Mesenteric fat pad (tissue), 1 donor: Measurements from ENCODE around the gene CFTR. TPM values are rescaled to one million over a fixed set of nuclear protein-coding genes. Genes with fewer than 3 reads are reported as not detected.
"Not testable (repeated sequence)": the region's sequence is repeated elsewhere in the genome, so short reads cannot be mapped to it uniquely, and the experiment has no call there.

Source experiments
- DNase-seq: peaks from one replicate; pipeline ENCODE4 v3.0.0-alpha.2; 2020; ENCODE audit warnings: low spot score
- total RNA-seq: library from RNA; stranded (reverse); fragmentation: NEBNext Ultra II Directional; extraction: Animal tissue kit (Norgen Biotek cat#: 25700); gene quantifications from one replicate; pipeline ENCODE4 v1.2.1, GENCODE V29; 2021
- donor health status: DM: yes; HTN: yes; CAD: no.

CFTR gene
- total RNA-seq, 1 donor from 2014 or later = 0.22 TPM

- no peak for DNase-seq
These were observed 13.6 kb downstream of the CFTR start for GRCh38 chr7:117493460-117493859.

- no peak for DNase-seq
These were observed 15.5 kb downstream of the CFTR start for GRCh38 chr7:117495308-117495707.

- DNase-seq = no peak
These were observed 22.5 kb downstream of the CFTR start for GRCh38 chr7:117502331-117502730.

GRCh38 chr7:117505238-117505637 lies 25.4 kb downstream of the CFTR start:
- DNase-seq = no peak

- DNase-seq = no peak
These were observed 28.9 kb downstream of the CFTR start for GRCh38 chr7:117508676-117509075.

- not testable (repeated sequence) for DNase-seq
These were observed 37.4 kb downstream of the CFTR start for GRCh38 chr7:117517194-117517593.

- DNase-seq = no peak
These were observed 50.6 kb downstream of the CFTR start for GRCh38 chr7:117530390-117530789.

- no peak for DNase-seq
These were observed 51.9 kb downstream of the CFTR start for GRCh38 chr7:117531595-117532244.

GRCh38 chr7:117538053-117538452 lies 58.2 kb downstream of the CFTR start:
- no peak for DNase-seq

- DNase-seq = no peak
These were observed 64.2 kb downstream of the CFTR start for GRCh38 chr7:117544061-117544460.

GRCh38 chr7:117548035-117548434 lies 68.2 kb downstream of the CFTR start:
- DNase-seq = no peak

- no peak for DNase-seq
These were observed 70.8 kb downstream of the CFTR start for GRCh38 chr7:117550625-117551024.

GRCh38 chr7:117552660-117553059 lies 72.8 kb downstream of the CFTR start:
- DNase-seq = no peak

- DNase-seq = no peak
These were observed 75.4 kb downstream of the CFTR start for GRCh38 chr7:117555260-117555659.

- DNase-seq = no peak
These were observed 79.6 kb downstream of the CFTR start for GRCh38 chr7:117559391-117559790.

- DNase-seq = no peak
These were observed 80.2 kb downstream of the CFTR start for GRCh38 chr7:117560030-117560429.

GRCh38 chr7:117562759-117563158 lies 82.9 kb downstream of the CFTR start:
- DNase-seq = no peak

- DNase-seq = no peak
These were observed 84.3 kb downstream of the CFTR start for GRCh38 chr7:117564080-117564479.

- no peak for DNase-seq
These were observed 84.8 kb downstream of the CFTR start for GRCh38 chr7:117564627-117565026.

GRCh38 chr7:117565226-117565625 lies 85.4 kb downstream of the CFTR start:
- no peak for DNase-seq

- DNase-seq = no peak
These were observed 88.0 kb downstream of the CFTR start for GRCh38 chr7:117567781-117568180.

- no peak for DNase-seq
These were observed 93.2 kb downstream of the CFTR start for GRCh38 chr7:117572856-117573620.

GRCh38 chr7:117581424-117581823 lies 101.6 kb downstream of the CFTR start:
- DNase-seq = no peak
